Activated T-helper 9 cell treated with anti-CD3 and anti-CD28 coated beads, Interleukin-2, amount 50 U/mL, for 16 hours (primary cell): Measurements from ENCODE around the gene LCAT.
"Not testable (repeated sequence)": the region's sequence is repeated elsewhere in the genome, so short reads cannot be mapped to it uniquely, and the experiment has no call there.

ENCODE experiments used
- DNase-seq: peaks from one replicate; pipeline ENCODE4 v3.0.0-alpha.2; 2020; ENCODE audit warnings: low read depth

LCAT gene

DNA sequence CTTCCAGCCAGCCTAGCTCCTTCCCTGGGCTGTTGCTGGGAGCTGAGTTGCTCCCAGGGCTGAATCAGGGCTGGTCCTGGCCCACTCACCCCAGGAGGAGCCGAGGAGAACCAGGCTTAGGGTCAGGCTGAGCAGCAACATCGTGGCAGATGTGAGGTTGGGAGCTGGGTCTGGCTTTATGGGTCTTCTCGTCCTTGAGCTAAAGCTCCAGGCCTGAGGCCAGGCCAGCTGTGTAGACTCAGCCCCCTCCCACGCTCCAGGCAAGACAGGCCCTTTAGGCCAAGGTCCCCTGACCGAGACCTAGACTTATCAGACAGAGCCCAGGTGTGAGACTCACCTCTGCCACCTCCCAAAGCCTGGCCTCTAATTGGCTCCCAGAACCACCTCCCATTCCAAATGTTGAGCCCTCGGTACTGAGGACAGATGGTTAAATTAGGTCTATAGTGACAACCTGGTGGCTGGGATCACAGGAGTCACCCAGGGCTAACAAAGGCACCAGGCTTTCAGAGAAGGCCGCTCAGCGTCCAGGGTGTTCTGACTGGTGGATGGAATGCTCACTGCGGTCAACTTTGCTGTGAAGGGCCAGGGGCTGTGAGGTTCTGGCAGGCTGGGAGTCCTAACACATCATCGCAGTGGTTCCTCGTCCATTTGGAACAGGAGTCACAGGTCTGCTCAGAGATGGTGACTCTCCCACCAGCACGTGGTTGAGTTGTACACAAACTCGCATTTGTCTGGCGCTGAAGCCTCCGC, 12.0 kb downstream of the LCAT start, which contains the start of gene CTRL:
TSS of gene CTRL (minus strand) at position 151 of the 750 bp plus-strand sequence. CDS start at position 141, 10 bp downstream.
- no peak for DNase-seq

DNA sequence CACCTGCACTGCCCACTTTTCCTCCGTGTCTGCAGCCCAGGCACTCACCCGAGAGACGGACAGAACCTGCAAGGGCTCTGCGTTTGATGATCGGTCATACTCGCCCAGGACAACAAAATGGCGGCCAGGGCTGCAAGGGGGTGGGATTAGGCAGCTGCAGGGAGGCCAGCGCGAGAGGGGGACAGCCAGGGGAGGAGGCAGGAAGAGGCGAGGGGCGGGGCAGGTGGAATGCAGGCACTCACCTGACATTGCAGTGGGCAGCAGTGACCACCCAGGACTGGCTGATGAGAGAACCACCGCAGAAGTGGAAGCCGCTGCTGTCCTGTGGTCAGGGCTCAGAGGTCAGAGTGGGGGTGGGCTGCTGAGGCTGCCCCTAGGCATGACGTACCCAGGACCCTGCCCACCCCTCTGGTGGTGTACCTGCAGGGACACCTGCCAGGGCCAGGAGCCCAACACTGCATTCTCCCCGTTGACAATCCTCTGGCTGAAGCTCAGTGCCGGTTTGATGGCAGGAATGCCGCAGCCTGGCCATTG, 13.2 kb downstream of the LCAT start:
- no peak for DNase-seq

DNA sequence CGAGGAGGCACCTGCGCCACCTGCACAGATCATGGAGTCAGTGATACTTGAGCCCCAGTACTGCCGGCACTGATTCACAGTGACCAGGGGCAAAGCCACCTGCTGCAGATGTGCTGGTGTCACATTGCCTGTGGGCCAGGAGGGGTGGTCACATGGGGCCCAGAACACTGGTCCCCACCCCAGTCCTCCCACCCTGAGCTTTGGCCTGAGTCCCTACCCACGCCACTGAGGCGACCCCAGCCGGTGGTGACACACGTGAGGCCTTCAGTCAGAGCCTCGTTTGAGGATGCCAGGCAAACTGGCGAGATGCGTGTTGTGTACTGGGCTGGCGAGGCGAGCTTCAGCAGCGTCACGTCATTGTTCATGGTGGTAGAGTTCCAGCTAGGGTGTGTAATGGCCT, 13.7 kb downstream of the LCAT start:
- no peak for DNase-seq

DNA sequence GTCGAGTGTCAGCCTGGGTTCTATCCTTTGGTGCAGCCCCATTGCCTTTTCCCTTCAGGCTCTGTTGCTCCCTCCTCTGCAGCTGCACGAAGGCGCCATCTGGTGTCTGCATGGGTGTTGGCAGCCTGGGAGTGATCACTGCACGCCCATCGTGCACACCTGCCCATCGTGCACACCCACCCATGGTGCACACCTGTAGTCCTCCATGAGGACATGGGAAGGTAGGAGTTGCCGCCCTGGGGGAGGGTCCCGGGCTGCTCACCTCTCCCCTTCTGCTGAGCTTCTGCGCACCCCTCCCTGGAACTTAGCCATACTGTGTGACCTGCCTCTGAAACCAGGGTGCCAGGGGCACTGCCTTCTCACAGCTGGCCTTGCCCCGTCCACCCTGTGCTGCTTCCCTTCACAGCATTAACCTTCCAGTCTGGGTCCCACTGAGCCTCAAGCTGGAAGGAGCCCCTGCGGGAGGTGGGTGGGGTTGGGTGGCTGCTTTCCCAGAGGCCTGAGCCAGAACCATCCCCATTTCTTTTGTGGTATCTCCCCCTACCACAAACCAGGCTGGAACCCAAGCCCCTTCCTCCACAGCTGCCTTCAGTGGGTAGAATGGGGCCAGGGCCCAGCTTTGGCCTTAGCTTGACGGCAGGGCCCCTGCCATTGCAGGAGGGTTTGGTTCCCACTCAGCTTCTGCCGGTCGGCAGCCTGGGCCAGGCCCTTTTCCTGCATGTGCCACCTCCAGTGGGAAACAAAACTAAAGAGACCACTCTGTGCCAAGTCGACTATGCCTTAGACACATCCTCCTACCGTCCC, 15.2 kb downstream of the LCAT start:
- DNase-seq = peak; percentile 63

DNA sequence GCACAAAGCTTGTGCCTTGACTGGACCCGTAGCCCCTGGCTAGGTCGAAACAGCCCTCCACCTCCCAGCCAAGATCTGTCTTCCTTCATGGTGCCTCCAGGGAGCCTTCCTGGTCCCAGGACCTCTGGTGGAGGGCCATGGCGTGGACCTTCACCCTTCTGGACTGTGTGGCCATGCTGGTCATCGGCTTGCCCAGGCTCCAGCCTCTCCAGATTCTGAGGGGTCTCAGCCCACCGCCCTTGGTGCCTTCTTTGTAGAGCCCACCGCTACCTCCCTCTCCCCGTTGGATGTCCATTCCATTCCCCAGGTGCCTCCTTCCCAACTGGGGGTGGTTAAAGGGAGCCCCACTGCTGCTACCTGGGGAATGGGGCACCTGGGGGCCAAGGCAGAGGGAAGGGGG, 15.8 kb downstream of the LCAT start:
- no peak for DNase-seq

DNA sequence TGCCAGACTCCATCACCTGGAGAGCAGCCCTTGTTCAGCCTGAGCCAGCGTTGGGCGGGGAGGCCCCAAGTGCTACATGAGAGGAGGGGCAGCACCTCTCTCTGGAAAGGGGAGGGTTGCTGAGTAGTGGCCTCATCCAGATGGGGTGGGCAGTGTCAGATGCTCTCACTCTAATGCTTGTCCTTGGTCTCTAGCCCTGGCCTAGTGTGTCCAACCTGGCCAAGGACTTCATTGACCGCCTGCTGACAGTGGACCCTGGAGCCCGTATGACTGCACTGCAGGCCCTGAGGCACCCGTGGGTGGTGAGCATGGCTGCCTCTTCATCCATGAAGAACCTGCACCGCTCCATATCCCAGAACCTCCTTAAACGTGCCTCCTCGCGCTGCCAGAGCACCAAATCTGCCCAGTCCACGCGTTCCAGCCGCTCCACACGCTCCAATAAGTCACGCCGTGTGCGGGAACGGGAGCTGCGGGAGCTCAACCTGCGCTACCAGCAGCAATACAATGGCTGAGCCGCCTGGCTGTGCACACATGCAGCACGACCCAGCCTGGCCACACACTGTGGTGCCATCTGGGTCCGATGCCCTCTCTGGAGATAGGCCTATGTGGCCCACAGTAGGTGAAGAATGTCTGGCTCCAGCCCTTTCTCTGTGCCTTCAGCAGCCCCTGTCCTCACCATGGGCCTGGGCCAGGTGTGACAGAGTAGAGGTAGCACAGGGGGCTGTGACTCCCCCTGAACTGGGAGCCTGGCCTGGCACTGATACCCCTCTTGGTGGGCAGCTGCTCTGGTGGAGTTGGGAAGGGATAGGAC, 16.6 kb downstream of the LCAT start:
- no peak for DNase-seq

DNA sequence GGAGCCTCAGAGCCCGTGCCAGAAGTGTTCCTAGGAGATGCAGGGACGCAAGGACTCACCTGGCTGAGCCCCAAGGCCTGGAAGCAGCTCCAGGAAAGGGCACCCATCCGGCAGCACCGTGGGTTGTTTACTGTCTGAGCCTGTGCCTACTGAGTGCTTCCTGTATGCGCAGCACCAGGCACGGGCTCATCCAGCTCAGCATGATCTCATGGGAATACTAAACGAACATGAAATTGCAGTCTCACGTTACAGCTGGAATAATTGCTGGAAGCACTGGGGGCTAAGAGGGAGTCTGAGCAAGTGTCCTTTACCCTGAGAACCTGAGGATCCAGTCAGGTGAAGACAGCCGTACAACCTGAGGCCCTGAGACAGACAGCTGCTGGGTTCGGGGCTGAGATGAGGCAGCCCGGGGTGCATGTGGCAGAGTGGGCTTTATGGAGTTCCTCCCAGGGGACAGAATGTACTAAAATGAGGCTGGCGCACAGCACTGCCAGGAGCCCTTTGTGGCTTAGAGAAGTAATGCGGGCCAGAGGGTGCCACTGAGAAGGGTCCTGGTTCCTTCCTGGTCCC, 17.7 kb downstream of the LCAT start:
- DNase-seq = no peak

DNA sequence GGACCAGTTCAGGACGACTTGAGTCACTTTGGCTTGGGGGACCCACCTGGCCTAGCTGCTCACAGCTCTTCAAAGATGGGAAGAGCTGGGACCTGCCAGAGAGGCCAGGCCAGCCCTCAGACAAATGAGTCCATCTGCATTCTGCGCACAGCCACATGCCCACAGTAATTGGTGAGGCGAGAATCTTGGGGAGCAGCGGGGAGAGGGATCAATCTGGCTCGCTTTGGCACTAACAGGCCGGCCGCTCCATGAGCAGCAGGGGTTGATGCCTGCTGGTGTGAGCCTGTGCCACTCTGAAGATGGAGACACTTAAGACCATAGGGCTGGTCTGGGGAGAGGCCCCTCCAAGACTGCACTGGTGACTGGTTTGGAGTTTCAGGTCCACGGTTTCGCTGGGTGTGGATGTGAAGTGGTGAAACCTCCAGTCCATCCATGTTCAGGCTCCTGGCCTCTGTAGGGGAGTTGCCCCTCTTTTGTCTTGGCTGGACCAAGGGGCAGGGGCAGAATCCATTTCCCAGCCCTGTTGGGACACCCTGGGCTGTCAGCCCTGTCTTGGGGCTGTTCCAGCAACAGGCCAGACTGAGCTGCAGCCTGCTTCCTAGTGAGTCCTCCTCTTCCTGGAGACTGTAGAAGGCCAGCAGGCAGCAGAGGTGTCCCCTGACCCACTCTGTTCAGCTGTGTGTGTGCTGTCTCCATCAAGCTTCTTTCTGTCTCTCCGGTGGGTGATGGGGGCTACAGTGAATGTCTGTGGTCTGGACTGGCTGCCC, 19.6 kb downstream of the LCAT start:
- DNase-seq = no peak

DNA sequence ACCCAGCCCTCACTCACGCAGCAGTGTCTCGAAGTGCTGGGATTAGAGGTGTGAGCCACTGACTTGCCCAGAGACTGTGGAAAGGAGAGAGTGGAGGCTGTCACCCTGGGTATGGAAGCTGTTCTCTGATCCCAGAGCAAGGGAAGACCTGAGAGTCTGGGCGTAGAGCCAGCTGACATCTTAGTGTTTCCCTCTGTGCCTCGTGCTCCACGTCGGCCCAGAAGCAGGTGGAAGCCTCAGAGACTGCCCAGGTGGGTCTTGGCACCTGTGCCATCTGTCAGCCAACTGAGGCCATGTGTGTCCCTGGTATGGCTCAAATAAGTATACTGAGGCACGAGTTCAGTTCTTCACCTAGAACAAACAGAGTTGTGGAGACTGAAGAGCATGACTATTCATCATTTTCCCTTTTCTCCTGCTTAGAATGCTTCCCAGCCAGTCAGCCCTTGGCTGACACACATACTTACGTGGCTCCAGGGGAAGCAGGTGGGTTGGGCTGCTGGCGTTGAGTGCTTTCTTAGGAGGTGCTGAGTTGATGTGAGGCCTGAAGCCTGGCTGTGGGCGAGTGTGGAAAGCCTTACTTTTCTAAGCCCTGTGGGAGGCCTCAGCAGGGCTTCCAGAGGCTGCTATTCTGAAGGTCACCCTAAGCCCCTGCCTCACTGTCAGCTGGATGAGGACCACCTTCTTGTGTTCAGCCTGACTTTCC, 20.4 kb downstream of the LCAT start:
- no peak for DNase-seq

DNA sequence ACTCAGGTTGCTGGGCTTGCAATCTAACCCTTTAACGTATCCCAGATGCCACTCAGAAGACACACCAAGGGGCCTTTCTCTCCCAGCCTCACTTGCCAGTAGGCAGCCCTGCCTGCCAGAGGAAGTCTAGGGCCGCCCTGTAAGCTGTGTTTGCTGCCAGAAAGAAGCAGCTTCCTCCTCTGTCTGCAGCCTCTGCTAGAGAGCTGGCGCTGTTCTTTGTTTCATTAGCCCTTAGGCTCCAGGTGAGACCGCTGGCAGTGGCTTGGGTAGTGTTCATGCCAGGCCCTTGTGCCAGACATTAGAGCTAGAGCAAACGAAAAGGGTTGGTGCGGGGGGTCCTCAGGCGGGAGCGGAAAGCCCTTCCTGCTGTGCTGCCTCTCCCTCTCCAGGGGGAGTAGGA, 21.2 kb downstream of the LCAT start:
- no peak for DNase-seq

DNA sequence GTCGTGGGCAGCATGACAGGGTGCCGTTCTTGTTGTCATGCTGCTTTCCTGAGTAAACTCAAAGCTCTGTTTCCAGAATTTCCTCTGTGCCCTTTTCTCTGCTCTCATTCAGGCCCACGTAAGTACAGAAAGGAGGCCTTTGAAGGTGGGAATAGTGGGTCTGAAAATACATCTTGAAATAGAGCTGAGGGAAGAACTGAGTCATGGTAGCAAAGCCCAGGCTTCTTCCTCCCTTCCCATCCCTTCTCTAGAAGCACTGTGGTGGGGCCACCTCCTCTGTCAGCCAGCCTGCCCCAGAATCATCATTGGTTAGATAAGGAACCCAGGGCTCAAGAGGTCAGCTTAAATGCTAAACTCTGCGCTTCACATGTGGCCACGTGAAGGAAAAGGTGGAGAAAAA, 21.7 kb downstream of the LCAT start:
- no peak for DNase-seq

DNA sequence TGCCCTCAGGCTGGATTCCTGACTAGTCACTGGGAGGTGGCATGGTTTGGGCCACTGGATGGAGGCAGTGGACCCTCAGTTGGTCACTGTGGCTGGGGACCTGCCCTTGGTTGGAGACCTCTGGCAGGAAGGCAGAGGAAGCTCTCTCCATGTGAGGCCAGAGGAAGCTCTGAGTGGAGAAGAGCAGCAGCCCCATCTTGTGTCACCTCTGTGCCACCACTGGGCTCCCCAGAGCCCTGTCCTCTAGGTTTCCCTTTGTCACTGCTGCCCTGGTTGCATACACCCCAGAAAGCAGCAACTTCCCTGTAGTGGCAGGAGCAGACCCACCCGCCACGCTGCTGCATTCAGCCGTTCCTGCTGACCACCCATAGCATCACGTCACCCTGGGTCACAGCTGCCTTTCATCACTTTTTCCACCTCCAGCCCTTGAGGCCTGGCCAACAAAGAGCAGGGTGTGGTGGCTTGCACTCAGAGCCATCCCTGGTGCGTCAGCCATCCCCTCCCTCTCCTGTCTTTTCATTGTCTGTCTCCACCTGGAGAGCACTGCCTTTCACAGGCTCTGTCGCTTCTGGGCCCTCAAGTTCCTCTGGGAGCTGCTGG, 24.2 kb downstream of the LCAT start:
- no peak for DNase-seq

DNA sequence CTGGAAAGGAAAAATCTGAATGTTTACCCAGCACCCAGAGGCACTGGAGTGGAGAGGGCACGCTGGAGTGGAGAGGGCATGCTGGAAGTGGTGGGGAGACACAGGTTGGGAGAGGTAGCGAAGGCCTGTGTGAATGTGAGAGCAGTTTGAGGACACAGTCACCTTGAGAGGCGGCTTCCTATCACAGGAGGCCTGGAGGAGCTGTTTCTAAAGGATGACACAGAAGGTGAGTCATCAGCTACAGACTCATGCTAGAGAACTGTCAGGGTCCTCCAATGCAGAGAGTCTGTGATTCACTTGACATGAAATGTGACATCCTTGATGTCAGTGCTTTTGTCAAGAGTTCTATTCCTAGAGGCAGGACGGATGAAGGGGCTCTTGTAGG, 26.1 kb downstream of the LCAT start:
- no peak for DNase-seq

DNA sequence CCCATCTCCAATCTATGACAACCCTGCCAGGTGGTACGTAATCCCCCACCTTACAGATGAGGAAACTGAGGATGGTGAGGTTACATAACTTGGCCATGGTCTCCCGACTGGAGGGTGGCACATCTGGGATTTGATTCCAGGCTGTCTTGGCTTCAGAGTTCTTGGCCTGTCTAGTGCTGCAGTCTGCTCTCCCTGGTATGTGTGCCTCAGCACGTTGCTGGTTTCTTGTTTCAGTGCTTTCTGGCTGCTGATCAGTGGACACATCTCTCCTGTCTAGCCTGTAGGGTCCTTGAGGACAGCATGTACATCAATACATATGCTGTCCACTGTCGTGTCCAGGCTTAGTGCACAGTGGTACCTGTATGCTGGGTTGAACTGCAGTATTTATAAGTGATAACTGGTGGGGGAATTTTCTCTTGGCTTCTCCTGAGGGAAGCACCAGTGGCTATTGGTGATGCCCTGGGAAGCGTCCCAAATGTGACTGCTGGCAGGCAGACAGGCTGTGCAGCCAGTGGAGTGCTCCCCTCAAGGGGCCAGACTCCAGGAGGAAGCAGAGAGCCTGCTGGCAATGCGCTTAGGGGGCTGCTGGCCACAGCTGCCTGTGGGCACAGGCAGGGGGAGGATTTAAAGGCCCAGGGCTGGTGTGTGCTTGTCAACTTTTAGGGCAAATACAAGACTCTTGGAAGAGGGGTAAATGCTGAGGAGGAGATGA, 26.6 kb downstream of the LCAT start:
- DNase-seq = no peak

DNA sequence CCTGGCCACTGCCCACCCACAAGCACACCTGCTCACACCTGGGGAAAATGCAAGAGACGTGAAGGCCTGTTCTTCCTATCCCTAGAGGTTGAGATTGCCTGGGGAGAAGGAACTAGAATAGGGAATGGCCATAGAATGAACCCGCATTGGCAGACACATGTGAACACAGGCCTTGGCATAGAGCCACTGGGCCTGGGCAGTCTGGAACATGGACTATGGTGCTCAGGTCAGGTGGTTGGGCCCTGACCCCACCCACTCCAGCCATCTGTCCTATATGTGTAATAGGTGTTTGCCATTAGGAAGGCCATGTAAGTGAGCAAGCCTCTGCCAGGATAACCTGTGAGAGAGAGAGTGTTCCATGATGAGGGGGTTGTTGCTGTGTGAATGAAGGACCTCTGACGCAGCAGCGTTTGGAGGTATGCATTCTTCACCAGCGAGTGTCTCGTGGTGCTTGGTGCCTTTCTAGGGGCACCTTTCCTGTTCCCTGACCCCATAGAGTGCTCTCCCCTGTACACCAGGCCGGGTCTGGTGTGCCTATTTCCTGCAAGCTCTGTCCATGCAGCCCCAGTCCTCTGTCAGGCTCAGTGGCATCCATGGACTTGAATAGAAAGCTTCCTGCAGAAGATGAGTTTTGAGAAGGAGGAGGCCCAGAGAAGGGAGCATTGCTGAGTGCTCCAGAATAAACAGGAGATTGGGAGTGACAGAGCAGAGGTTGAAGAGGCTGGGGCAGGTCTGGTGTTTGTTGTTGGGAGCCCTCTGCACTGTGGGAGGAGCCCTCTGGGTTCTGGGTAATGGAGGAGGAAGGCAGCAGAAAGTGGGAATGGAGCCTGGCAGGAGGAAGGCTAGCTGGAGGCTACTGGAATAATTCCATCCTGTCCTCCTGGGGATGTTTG, 27.8 kb downstream of the LCAT start:
- DNase-seq = no peak

DNA sequence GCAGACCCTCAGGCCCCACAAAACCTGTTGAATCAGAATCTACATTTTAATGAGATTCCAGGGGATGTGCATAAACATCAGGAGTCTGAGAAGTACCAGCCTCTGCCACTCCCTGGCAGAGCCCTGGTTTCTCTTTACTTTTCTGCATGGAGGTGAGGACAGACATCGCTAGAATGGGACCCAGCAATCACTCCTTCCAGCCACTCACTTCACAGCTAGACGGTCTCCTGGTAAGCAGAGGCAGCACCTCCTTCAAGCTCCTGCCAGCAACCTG, 28.5 kb downstream of the LCAT start:
- not testable (repeated sequence) for DNase-seq

DNA sequence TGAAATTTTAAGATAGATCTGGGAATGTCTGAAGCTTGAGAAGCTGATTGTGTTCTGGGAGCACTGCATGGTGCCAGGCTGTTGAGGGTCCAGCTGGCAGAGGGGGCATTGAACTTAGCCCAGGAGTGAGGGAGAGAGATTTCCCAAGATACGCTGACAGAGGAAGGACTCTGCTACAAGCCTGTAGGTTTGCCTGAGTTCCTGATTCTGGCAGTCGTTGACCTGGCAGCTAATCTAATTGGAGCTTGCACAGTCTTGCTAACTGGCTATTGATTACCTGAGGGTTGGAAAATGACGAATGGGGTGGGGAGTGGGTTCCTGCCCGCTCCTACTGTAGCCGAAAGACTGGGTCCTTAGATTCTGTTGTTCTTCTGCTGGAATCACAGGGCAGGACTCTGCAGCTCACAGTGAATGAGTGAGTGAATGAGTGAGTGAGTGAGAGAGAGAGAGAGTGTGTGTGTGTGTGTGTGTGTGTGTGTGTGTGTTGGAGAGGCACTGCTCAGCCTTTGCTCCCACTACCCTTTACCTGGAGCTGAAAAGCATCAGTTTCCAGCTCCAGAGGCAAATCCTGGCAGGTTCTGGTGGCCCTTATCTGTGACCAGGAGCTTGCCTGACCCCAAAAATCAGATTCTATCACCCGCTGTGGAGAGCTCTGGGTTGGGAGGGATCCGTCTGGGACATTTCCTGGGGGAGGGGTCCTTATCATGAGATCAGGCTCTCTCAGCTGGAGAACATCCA, 29.0 kb downstream of the LCAT start:
- DNase-seq = no peak

DNA sequence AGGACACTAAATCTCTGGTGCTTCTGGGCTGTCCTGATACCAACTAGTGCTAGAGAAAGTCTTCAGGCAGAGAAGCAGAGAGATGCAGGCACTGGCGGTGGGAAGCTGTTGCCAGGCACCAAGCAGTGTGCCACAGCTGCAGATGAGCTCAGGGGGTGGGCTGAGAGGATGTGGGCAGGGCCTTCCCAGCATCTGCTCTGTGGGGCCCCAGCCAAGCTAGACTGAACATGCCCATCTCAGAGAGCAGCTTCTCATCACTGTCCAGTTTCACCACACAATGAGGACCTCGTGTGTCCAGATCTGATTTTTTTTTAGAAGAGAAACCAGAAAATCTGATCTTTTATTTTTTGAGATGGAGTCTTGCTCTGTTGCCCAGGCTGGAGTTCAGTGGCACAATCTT, 33.8 kb downstream of the LCAT start:
- DNase-seq = no peak
